Measurements from ENCODE around the gene KRT3.

DNA sequence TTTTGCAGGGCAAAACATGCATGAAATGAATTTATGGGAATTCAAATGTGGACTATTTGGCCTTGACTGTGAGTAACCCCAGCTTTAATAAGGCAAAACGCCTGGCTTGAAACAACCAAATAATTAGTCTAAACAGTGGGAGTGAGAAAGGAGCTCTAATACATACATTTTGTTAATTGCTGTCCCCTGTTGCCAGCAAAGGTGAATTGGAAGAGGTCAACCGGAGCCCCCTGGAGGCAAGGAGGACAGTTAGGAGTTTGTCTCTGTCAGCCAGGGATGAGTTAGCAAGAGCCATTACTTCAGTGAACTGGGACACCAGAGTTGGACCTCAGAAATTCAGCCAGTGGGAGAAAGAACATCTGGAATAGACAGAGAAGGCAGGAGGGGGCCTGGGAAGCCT is 36.2 kb downstream of the KRT3 start:
- TF ChIP-seq, protein P1, sequence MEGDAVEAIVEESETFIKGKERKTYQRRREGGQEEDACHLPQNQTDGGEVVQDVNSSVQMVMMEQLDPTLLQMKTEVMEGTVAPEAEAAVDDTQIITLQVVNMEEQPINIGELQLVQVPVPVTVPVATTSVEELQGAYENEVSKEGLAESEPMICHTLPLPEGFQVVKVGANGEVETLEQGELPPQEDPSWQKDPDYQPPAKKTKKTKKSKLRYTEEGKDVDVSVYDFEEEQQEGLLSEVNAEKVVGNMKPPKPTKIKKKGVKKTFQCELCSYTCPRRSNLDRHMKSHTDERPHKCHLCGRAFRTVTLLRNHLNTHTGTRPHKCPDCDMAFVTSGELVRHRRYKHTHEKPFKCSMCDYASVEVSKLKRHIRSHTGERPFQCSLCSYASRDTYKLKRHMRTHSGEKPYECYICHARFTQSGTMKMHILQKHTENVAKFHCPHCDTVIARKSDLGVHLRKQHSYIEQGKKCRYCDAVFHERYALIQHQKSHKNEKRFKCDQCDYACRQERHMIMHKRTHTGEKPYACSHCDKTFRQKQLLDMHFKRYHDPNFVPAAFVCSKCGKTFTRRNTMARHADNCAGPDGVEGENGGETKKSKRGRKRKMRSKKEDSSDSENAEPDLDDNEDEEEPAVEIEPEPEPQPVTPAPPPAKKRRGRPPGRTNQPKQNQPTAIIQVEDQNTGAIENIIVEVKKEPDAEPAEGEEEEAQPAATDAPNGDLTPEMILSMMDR (IDR thresholded peaks at IDR 0.05; ENCODE audit: low read depth, low read length, poor library complexity, severe bottlenecking): no peak
- TF ChIP-seq EZH2phosphoT487 (IDR thresholded peaks at IDR 0.05; ENCODE audit: borderline replicate concordance, low read length): no peak

Data from DOHH2 (cell line).